GM18873 (cell line): ENCODE results near the gene POLR3GL.
"Not testable (repeated sequence)": the region's sequence is repeated elsewhere in the genome, so short reads cannot be mapped to it uniquely, and the experiment has no call there.

Source experiments
- ATAC-seq: cut with Tn5 transposase; IDR thresholded peaks from one replicate; pipeline ENCODE4 v1.9.1; 2021; ENCODE audit warnings: mild to moderate bottlenecking, moderate library complexity, moderate number of reproducible peaks; ENCODE audit not compliant: unreplicated experiment, low FRiP score

Gene POLR3GL

GRCh38 chr1:146013559-146013922 lies 49.1 kb downstream of the POLR3GL start:
- ATAC-seq = no peak

- no peak for ATAC-seq
Measured at GRCh38 chr1:146016891-146017290, 52.4 kb downstream of the POLR3GL start.

- ATAC-seq = no peak
Measured at GRCh38 chr1:146019231-146020057, 55.0 kb downstream of the POLR3GL start.

GRCh38 chr1:146020058-146021049 lies 55.9 kb downstream of the POLR3GL start:
- ATAC-seq = no peak

GRCh38 chr1:146021050-146021445 lies 56.6 kb downstream of the POLR3GL start:
- ATAC-seq = no peak

GRCh38 chr1:146021622-146022402 lies 57.3 kb downstream of the POLR3GL start, which contains the start of gene HJV:
Gene HJV, minus strand, starts transcription at chr1:146021735. Its CDS starts 1,504 bp downstream, at chr1:146020231.
- no peak for ATAC-seq

GRCh38 chr1:146022403-146023127 lies 58.1 kb downstream of the POLR3GL start:
- no peak for ATAC-seq

- ATAC-seq = not testable (repeated sequence)
Measured at GRCh38 chr1:146025787-146026495, 61.5 kb downstream of the POLR3GL start.

GRCh38 chr1:146026650-146027049 lies 62.2 kb downstream of the POLR3GL start:
- not testable (repeated sequence) for ATAC-seq
